ENCODE data around the gene NDUFAF4.

GRCh38 chr6:96853083-96853482 is 44.6 kb downstream of the NDUFAF4 start:
- TF ChIP-seq, protein P1, sequence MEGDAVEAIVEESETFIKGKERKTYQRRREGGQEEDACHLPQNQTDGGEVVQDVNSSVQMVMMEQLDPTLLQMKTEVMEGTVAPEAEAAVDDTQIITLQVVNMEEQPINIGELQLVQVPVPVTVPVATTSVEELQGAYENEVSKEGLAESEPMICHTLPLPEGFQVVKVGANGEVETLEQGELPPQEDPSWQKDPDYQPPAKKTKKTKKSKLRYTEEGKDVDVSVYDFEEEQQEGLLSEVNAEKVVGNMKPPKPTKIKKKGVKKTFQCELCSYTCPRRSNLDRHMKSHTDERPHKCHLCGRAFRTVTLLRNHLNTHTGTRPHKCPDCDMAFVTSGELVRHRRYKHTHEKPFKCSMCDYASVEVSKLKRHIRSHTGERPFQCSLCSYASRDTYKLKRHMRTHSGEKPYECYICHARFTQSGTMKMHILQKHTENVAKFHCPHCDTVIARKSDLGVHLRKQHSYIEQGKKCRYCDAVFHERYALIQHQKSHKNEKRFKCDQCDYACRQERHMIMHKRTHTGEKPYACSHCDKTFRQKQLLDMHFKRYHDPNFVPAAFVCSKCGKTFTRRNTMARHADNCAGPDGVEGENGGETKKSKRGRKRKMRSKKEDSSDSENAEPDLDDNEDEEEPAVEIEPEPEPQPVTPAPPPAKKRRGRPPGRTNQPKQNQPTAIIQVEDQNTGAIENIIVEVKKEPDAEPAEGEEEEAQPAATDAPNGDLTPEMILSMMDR (IDR thresholded peaks at IDR 0.05), result no peak
- TF ChIP-seq EZH2phosphoT487 (IDR thresholded peaks at IDR 0.05), result no peak

Measured in neural progenitor cell (in vitro differentiated cells).